ENCODE data around the gene LPP.

The LPP gene

GRCh38 chr3:188489639-188490405 is 335.9 kb downstream of the LPP start:
- TF ChIP-seq POLR2A (IDR thresholded peaks at IDR 0.05; ENCODE audit: low read depth, low read length) (no peak), TAF1 (IDR thresholded peaks at IDR 0.05; ENCODE audit: low read depth, low read length) (no peak)
- DNase-seq (ENCODE audit: insufficient read length, low spot score) (no peak), FAIRE-seq (no peak)

GRCh38 chr3:188490416-188490815 is 336.5 kb downstream of the LPP start:
- no peak for FAIRE-seq
- no peak for TF ChIP-seq TAF1 (IDR thresholded peaks at IDR 0.05; ENCODE audit: low read depth, low read length)
- TF ChIP-seq POLR2AphosphoS5 (IDR thresholded peaks at IDR 0.05; ENCODE audit: low read depth, low read length): no peak
- TF ChIP-seq PAX5 (IDR thresholded peaks at IDR 0.05; ENCODE audit: insufficient read depth, low read length, severe bottlenecking): no peak
- no peak for TF ChIP-seq POLR2A (IDR thresholded peaks at IDR 0.05; ENCODE audit: low read depth, low read length)
- TF ChIP-seq SPI1 (IDR thresholded peaks at IDR 0.05; ENCODE audit: low read depth, low read length): no peak
- TF ChIP-seq POU2F2 (IDR thresholded peaks at IDR 0.05; ENCODE audit: low read depth, low read length): no peak
- no peak for DNase-seq (ENCODE audit: insufficient read length, low spot score)

DNA sequence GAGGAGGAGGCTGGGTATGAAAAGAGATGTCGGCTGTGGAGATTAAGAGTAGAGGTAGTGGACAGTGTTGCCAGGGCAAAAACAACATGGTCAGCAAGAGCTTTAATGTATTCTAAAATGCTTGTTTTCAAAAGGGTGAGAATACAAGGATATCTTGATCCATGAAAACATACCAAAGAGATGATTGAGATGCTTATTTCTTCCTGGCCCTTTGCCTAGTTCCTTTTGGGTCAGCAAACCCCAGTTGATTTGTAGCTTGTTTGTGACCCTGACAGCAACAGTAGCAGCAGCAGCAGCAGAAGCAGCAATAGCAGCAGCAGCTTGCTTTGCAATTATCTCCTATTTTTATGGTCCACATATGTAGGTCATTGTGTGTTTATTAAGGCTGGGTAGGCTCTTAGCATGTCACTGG is 337.3 kb downstream of the LPP start:
- FAIRE-seq (no peak), DNase-seq (ENCODE audit: insufficient read length, low spot score) (no peak)
- TF ChIP-seq POLR2A (IDR thresholded peaks at IDR 0.05; ENCODE audit: low read depth, low read length) (no peak), POU2F2 (IDR thresholded peaks at IDR 0.05; ENCODE audit: low read depth, low read length) (no peak), SPI1 (IDR thresholded peaks at IDR 0.05; ENCODE audit: low read depth, low read length) (no peak), TAF1 (IDR thresholded peaks at IDR 0.05; ENCODE audit: low read depth, low read length) (no peak), POLR2AphosphoS5 (IDR thresholded peaks at IDR 0.05; ENCODE audit: low read depth, low read length) (no peak), PAX5 (IDR thresholded peaks at IDR 0.05; ENCODE audit: insufficient read depth, low read length, severe bottlenecking) (no peak)

DNA sequence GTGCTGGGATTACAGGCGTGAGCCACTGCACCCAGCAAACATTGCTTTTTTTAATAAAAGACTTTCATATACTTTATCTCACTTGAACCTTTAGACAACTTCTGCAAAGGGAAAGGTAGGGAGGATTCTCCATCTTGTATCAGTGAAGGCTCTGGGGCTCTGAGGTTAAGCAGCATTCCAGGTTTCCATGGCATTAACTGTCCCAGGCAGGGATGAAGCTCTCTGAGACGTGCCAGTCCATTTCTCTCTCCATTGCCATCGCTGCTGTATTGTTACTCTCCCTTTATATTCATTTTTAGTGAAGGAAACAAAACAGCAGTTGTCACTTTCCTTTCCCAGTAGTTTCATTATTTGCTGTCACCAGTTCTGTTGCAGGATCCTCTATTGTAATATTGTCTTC is 342.4 kb downstream of the LPP start:
- TF ChIP-seq TAF1 (IDR thresholded peaks at IDR 0.05; ENCODE audit: low read depth, low read length) (no peak), POU2F2 (IDR thresholded peaks at IDR 0.05; ENCODE audit: low read depth, low read length) (no peak), POLR2A (IDR thresholded peaks at IDR 0.05; ENCODE audit: low read depth, low read length) (no peak), PAX5 (IDR thresholded peaks at IDR 0.05; ENCODE audit: insufficient read depth, low read length, severe bottlenecking) (no peak), POLR2AphosphoS5 (IDR thresholded peaks at IDR 0.05; ENCODE audit: low read depth, low read length) (no peak), SPI1 (IDR thresholded peaks at IDR 0.05; ENCODE audit: low read depth, low read length) (no peak)
- no peak for FAIRE-seq
- DNase-seq (ENCODE audit: insufficient read length, low spot score): no peak

DNA sequence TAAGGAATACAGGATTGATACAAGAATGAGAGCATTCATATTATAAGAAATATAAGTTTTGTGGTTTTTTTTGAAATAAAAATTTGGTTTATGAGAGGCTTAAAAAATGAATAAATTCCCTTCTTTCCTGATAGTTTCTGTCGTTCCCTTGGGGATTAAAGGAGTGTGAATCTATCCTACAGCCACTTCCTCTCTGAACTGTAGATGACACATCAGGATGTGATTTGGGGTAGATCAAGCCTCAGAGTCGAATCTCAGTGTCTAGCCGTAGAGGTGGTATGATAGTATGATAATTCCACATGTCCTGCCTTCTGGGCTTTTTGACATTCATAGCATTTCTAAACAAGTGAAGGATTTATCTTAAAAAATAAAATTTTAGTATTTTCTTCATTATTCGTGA is 343.1 kb downstream of the LPP start:
- DNase-seq (ENCODE audit: insufficient read length, low spot score): no peak
- TF ChIP-seq PAX5 (IDR thresholded peaks at IDR 0.05; ENCODE audit: insufficient read depth, low read length, severe bottlenecking): no peak
- TF ChIP-seq POU2F2 (IDR thresholded peaks at IDR 0.05; ENCODE audit: low read depth, low read length): no peak
- TF ChIP-seq POLR2AphosphoS5 (IDR thresholded peaks at IDR 0.05; ENCODE audit: low read depth, low read length): no peak
- TF ChIP-seq SPI1 (IDR thresholded peaks at IDR 0.05; ENCODE audit: low read depth, low read length): no peak
- no peak for TF ChIP-seq TAF1 (IDR thresholded peaks at IDR 0.05; ENCODE audit: low read depth, low read length)
- no peak for TF ChIP-seq POLR2A (IDR thresholded peaks at IDR 0.05; ENCODE audit: low read depth, low read length)
- FAIRE-seq: no peak

GRCh38 chr3:188503647-188504046 is 349.7 kb downstream of the LPP start:
- DNase-seq (ENCODE audit: insufficient read length, low spot score) (no peak), FAIRE-seq (no peak)
- TF ChIP-seq TAF1 (IDR thresholded peaks at IDR 0.05; ENCODE audit: low read depth, low read length) (no peak), PAX5 (IDR thresholded peaks at IDR 0.05; ENCODE audit: insufficient read depth, low read length, severe bottlenecking) (no peak), POU2F2 (IDR thresholded peaks at IDR 0.05; ENCODE audit: low read depth, low read length) (no peak)

DNA sequence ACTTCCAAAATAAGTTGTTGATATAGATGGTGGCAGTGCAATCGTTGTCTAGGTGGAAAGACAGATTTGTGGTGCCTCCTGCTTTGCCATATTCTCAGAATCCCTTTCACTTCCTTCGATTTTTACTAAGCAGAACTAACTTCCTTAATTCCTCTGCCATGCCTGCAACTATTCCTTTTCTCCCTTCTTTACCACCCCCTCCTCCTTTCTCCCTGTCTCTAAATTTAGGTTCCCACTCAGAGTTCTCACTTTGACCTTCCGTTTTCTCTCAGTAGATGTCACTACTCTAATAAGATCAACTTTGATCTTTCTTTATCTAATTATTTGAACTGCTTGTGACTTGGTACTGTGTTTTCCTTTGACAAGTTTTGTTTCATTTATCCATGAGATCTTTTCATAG is 351.2 kb downstream of the LPP start:
- TF ChIP-seq TAF1 (IDR thresholded peaks at IDR 0.05; ENCODE audit: low read depth, low read length) (no peak), SPI1 (IDR thresholded peaks at IDR 0.05; ENCODE audit: low read depth, low read length) (no peak), PAX5 (IDR thresholded peaks at IDR 0.05; ENCODE audit: insufficient read depth, low read length, severe bottlenecking) (no peak), POLR2A (IDR thresholded peaks at IDR 0.05; ENCODE audit: low read depth, low read length) (no peak), POLR2AphosphoS5 (IDR thresholded peaks at IDR 0.05; ENCODE audit: low read depth, low read length) (no peak), POU2F2 (IDR thresholded peaks at IDR 0.05; ENCODE audit: low read depth, low read length) (no peak)
- DNase-seq (ENCODE audit: insufficient read length, low spot score): no peak
- FAIRE-seq: no peak

GRCh38 chr3:188505911-188506310 is 352.0 kb downstream of the LPP start:
- TF ChIP-seq POLR2A (IDR thresholded peaks at IDR 0.05; ENCODE audit: low read depth, low read length) (no peak), TAF1 (IDR thresholded peaks at IDR 0.05; ENCODE audit: low read depth, low read length) (no peak), POU2F2 (IDR thresholded peaks at IDR 0.05; ENCODE audit: low read depth, low read length) (no peak), PAX5 (IDR thresholded peaks at IDR 0.05; ENCODE audit: insufficient read depth, low read length, severe bottlenecking) (no peak), SPI1 (IDR thresholded peaks at IDR 0.05; ENCODE audit: low read depth, low read length) (no peak), POLR2AphosphoS5 (IDR thresholded peaks at IDR 0.05; ENCODE audit: low read depth, low read length) (no peak)
- DNase-seq (ENCODE audit: insufficient read length, low spot score) (no peak), FAIRE-seq (no peak)

DNA sequence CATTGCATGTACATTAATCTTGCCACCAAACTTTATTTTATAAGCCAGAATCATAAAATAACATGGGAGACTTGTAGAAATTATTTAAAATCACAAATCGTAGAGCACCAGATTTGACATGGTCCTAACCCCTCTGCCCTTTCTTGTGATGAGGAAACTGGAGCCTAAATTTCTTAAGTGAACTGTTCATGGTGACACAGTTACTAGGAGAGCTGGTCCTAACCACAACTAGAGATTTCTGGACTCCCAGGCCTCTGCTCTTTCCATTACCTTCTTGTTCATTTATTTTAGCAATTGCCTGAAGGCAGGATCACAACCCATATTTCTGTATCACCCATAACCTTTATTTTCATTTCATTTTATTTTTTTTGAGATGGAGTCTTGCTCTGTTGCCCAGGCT is 352.5 kb downstream of the LPP start:
- no peak for FAIRE-seq
- no peak for DNase-seq (ENCODE audit: insufficient read length, low spot score)
- TF ChIP-seq PAX5 (IDR thresholded peaks at IDR 0.05; ENCODE audit: insufficient read depth, low read length, severe bottlenecking) (no peak), POU2F2 (IDR thresholded peaks at IDR 0.05; ENCODE audit: low read depth, low read length) (no peak), SPI1 (IDR thresholded peaks at IDR 0.05; ENCODE audit: low read depth, low read length) (no peak), POLR2A (IDR thresholded peaks at IDR 0.05; ENCODE audit: low read depth, low read length) (no peak), TAF1 (IDR thresholded peaks at IDR 0.05; ENCODE audit: low read depth, low read length) (no peak), POLR2AphosphoS5 (IDR thresholded peaks at IDR 0.05; ENCODE audit: low read depth, low read length) (no peak)

DNA sequence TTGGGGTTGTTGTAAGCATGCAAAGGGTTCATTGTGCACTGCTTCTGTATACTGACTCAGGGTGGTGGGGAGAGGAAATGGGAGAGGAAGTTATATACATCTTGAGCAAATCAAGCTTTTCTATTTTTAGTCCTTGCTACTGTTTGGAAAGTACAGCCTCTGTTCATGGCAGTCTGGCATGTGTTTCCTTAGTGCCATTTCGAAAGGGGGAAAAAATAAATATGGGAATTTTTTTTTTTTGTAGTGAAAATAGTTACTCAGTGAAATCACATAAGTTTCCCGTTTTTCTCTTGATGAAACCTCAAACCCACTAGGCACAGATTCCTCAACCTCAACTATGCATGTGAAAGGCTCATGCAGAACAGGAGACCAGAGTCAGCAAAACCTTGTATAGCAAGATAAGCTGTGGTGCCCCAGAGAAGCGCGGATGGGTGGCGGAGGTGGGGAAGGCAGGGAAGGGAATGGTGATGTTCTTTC is 353.3 kb downstream of the LPP start:
- FAIRE-seq: no peak

More for the DNA sequence above, 353.3 kb downstream of the LPP start:
- DNase-seq (ENCODE audit: insufficient read length, low spot score): no peak
- TF ChIP-seq POU2F2 (IDR thresholded peaks at IDR 0.05; ENCODE audit: low read depth, low read length): no peak
- TF ChIP-seq POLR2AphosphoS5 (IDR thresholded peaks at IDR 0.05; ENCODE audit: low read depth, low read length): no peak
- TF ChIP-seq TAF1 (IDR thresholded peaks at IDR 0.05; ENCODE audit: low read depth, low read length): no peak
- no peak for TF ChIP-seq POLR2A (IDR thresholded peaks at IDR 0.05; ENCODE audit: low read depth, low read length)
- no peak for TF ChIP-seq PAX5 (IDR thresholded peaks at IDR 0.05; ENCODE audit: insufficient read depth, low read length, severe bottlenecking)

Data from GM12891 (cell line).